ENCODE measurements around the gene CACNA2D2. TPM values are rescaled to one million over a fixed set of nuclear protein-coding genes. Genes with fewer than 3 reads are reported as not detected.

CACNA2D2 gene
- total and polyA plus RNA-seq, 4 donors, result 0.10 to 0.19 (median 0.15) TPM

GRCh38 chr3:50322386-50323091, 180.9 kb downstream of the CACNA2D2 start, which contains the start of gene HYAL2:
Gene HYAL2, minus strand, starts transcription at chr3:50322745. Its CDS starts 2,256 bp downstream, at chr3:50320489.
- peak within 1 kb of the TSS; percentile 98 to 99 for H3K27ac ChIP-seq (ENCODE audit: low read depth in 1 of 2, low read length in 2 of 2)
- 58% methylated on average over 31 of the region's 31 CpGs for WGBS
- peak; percentile 38 for TF ChIP-seq SP1 (IDR thresholded peaks at IDR 0.05)
- TF ChIP-seq CTCF (IDR thresholded peaks at IDR 0.05; ENCODE audit: low read depth, low read length, missing input control), result no peak
- TF ChIP-seq NR2F2 (IDR thresholded peaks at IDR 0.05), result peak; percentile 99
- TF ChIP-seq RXRA (IDR thresholded peaks at IDR 0.05), result peak; percentile 22 to 45

GRCh38 chr3:50322115-50322385, 181.4 kb downstream of the CACNA2D2 start:
- peak overlapping the region; percentile 98 to 99 for H3K27ac ChIP-seq (ENCODE audit: low read depth in 1 of 2, low read length in 2 of 2)
- DNase-seq (ENCODE audit: low spot score), result no peak
- peak overlapping the region; percentile 42 to 49 for H3K9ac ChIP-seq (ENCODE audit: low read depth in 1 of 2, low read length in 2 of 2)
- no peaks in the 10 kb centered on the region for H3K9me3 ChIP-seq (ENCODE audit: control insufficient read depth in 4 of 4, low read length in 3 of 4)
- no peaks in the 10 kb centered on the region for H3K27me3 ChIP-seq (ENCODE audit: control insufficient read depth in 4 of 4, insufficient read depth in 4 of 4, low read length in 3 of 4)
- H3K36me3 ChIP-seq (ENCODE audit: control insufficient read depth in 4 of 4, insufficient read depth in 3 of 4, low read depth in 1 of 4, low read length in 3 of 4), result peaks cover 0 to 10% (median 2%) of the 10 kb centered on the region in 4 donors
- H3K4me3 ChIP-seq (ENCODE audit: low read depth in 1 of 3, low read length in 3 of 3), result peak overlapping the region in 2 of 3 donors; percentile 81 to 95
- no peak for TF ChIP-seq EGR1 (IDR thresholded peaks at IDR 0.05; ENCODE audit: low read depth in 2 of 2)
- TF ChIP-seq HNF4A (conservative IDR thresholded peaks at IDR 0.05), result no peak
- TF ChIP-seq TAF1 (conservative IDR thresholded peaks at IDR 0.05), result no peak
- TF ChIP-seq GABPA (IDR thresholded peaks at IDR 0.05 in 1 of 2, conservative IDR thresholded peaks at IDR 0.05 in 1 of 2), result no peak
- TF ChIP-seq MAX (IDR thresholded peaks at IDR 0.05), result no peak
- no peak for TF ChIP-seq ATF3 (IDR thresholded peaks at IDR 0.05)
- no peak for TF ChIP-seq REST (IDR thresholded peaks at IDR 0.05)
- TF ChIP-seq RXRA (IDR thresholded peaks at IDR 0.05), result no peak
- TF ChIP-seq CTCF (IDR thresholded peaks at IDR 0.05; ENCODE audit: low read depth, low read length, missing input control), result no peak
- no peak for TF ChIP-seq FOXA1 (IDR thresholded peaks at IDR 0.05)
- TF ChIP-seq NR2F2 (IDR thresholded peaks at IDR 0.05), result no peak
- TF ChIP-seq HNF4G (IDR thresholded peaks at IDR 0.05), result no peak
- no peak for TF ChIP-seq ZBTB33 (IDR thresholded peaks at IDR 0.05)
- TF ChIP-seq FOXA2 (IDR thresholded peaks at IDR 0.05), result no peak
- no peak for TF ChIP-seq RAD21 (IDR thresholded peaks at IDR 0.05)
- TF ChIP-seq YY1 (IDR thresholded peaks at IDR 0.05), result no peak
- no peak for TF ChIP-seq SP1 (IDR thresholded peaks at IDR 0.05)
- WGBS, result 58% methylated on average over 14 of the region's 14 CpGs
- H3K4me1 ChIP-seq (ENCODE audit: control insufficient read depth in 4 of 4, insufficient read depth in 4 of 4, low read length in 3 of 4), result peaks cover 15 to 76% (median 57%) of the 10 kb centered on the region in 4 donors

More at GRCh38 chr3:50322386-50323091, 180.9 kb downstream of the CACNA2D2 start, which contains the start of gene HYAL2:
- no peaks in the 10 kb centered on the region for H3K9me3 ChIP-seq (ENCODE audit: control insufficient read depth in 4 of 4, low read length in 3 of 4)
- H3K27me3 ChIP-seq (ENCODE audit: control insufficient read depth in 4 of 4, insufficient read depth in 4 of 4, low read length in 3 of 4), result no peaks in the 10 kb centered on the region
- peaks cover 18 to 81% (median 61%) of the 10 kb centered on the region in 4 donors for H3K4me1 ChIP-seq (ENCODE audit: control insufficient read depth in 4 of 4, insufficient read depth in 4 of 4, low read length in 3 of 4)
- H3K4me3 ChIP-seq (ENCODE audit: low read depth in 1 of 3, low read length in 3 of 3), result peak within 1 kb of the TSS; percentile 81 to 96 (median 95)
- DNase-seq (ENCODE audit: low spot score), result no peak
- peaks cover 0 to 10% (median 2%) of the 10 kb centered on the region in 4 donors for H3K36me3 ChIP-seq (ENCODE audit: control insufficient read depth in 4 of 4, insufficient read depth in 3 of 4, low read depth in 1 of 4, low read length in 3 of 4)
- H3K9ac ChIP-seq (ENCODE audit: low read depth in 1 of 2, low read length in 2 of 2), result peak within 1 kb of the TSS; percentile 94 to 97

All from liver (tissue), 9 donors.